ENCODE results near the gene CEP295NL.

DNA sequence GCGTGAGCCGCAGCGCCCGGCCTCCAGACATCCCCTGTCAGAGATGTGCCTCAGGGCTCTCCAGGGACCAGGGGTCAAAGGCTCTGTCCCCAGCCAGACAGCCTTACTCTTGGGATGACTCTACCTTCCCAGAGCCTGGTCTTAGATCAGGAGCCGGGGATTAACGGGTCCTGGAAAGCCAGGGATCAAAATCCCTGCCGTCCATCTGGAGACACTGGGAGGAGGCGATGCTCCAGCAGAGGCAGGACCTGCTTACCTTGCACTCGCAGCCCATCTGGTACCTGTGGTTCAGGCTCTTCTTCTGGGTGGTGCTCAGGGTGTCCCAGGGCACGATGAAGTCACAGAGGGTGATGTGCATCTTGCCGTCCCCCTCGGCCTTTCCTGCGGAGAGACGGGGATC, 45.7 kb downstream of the CEP295NL start:
- TF ChIP-seq SP1 (IDR thresholded peaks at IDR 0.05; ENCODE audit: low read depth) = no peak
- no peak for TF ChIP-seq FOSL1 (IDR thresholded peaks at IDR 0.05; ENCODE audit: low read depth)
- TF ChIP-seq, protein P1, sequence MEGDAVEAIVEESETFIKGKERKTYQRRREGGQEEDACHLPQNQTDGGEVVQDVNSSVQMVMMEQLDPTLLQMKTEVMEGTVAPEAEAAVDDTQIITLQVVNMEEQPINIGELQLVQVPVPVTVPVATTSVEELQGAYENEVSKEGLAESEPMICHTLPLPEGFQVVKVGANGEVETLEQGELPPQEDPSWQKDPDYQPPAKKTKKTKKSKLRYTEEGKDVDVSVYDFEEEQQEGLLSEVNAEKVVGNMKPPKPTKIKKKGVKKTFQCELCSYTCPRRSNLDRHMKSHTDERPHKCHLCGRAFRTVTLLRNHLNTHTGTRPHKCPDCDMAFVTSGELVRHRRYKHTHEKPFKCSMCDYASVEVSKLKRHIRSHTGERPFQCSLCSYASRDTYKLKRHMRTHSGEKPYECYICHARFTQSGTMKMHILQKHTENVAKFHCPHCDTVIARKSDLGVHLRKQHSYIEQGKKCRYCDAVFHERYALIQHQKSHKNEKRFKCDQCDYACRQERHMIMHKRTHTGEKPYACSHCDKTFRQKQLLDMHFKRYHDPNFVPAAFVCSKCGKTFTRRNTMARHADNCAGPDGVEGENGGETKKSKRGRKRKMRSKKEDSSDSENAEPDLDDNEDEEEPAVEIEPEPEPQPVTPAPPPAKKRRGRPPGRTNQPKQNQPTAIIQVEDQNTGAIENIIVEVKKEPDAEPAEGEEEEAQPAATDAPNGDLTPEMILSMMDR (IDR thresholded peaks at IDR 0.05 in 2 of 3, conservative IDR thresholded peaks at IDR 0.05 in 1 of 3; ENCODE audit: borderline replicate concordance in 1 of 3, insufficient read depth in 1 of 3, low read depth in 2 of 3, low read length in 2 of 3) = no peak
- TF ChIP-seq JUND (IDR thresholded peaks at IDR 0.05) = no peak

Data from HCT116 (cell line).